ENCODE data around the gene RAPGEF2. TPM values are rescaled to one million over a fixed set of nuclear protein-coding genes. Genes with fewer than 3 reads are reported as not detected.

RAPGEF2 gene
- total and polyA plus RNA-seq, 9 of the 15 experiments (the other 6 are each of a cell fraction or from before 2014, with no cell fraction given) = 3.1 to 32.6 (median 23.1) TPM

GRCh38 chr4:159267869-159268285, 165.0 kb downstream of the RAPGEF2 start:
- no peaks in the 10 kb centered on the region for H4K20me1 ChIP-seq (replicated peaks; ENCODE audit: control insufficient read depth, insufficient read depth, low read length)
- no peak overlapping the region for H3K9ac ChIP-seq (ENCODE audit: insufficient read depth in 1 of 2, low read depth in 2 of 2, low read length in 2 of 2)
- H3K9me1 ChIP-seq (ENCODE audit: control insufficient read depth, insufficient read depth, low read length) = no peaks in the 10 kb centered on the region
- no peak overlapping the region for H3K4me2 ChIP-seq (ENCODE audit: insufficient read depth, low read length)
- no TSS peak for BruUV-seq (replicated peaks)
- H2AFZ ChIP-seq (ENCODE audit: low read depth, low read length) = no peak overlapping the region
- H3K9me3 ChIP-seq (replicated peaks; ENCODE audit: control insufficient read depth, insufficient read depth, low read depth, low read length) = no peaks in the 10 kb centered on the region
- intact Hi-C loops (cut with micrococcal nuclease) (no loop called here), in situ Hi-C loops (cut with MboI) (no loop called here)
- no peaks in the 10 kb centered on the region; the same call in 2 of the 3 replicates for H3K36me3 ChIP-seq (ENCODE audit: control insufficient read depth, insufficient read depth, low read length)
- H3K27me3 ChIP-seq (ENCODE audit: control insufficient read depth in 2 of 2, insufficient read depth in 2 of 2, low read length in 2 of 2) = no peaks in the 10 kb centered on the region
- H3K27ac ChIP-seq (ENCODE audit: extremely low read depth, low read depth, low read length) = no peak overlapping the region
- no peak for DNase-seq (ENCODE audit: extremely low read depth in 1 of 4, low spot score in 3 of 4)
- ChIA-PET POLR2A (no interaction called here), CTCF (ENCODE audit: low intra/inter-chr PET ratio) (no interaction called here)
- 65% methylated on average over 5 of the region's 5 CpGs for WGBS (ENCODE audit: insufficient coverage, low coverage, missing lambda C conversion rate)
- no peaks in the 10 kb centered on the region for H3K79me2 ChIP-seq (ENCODE audit: control insufficient read depth, insufficient read depth, low read length)
- TF ChIP-seq C11orf30 (IDR thresholded peaks at IDR 0.05; ENCODE audit: low read depth) = no peak
- TF ChIP-seq ZBTB17 (CRISPR knock-in tag; IDR thresholded peaks at IDR 0.05) = no peak
- TF ChIP-seq ZBTB2 (IDR thresholded peaks at IDR 0.05) = no peak
- no peak for TF ChIP-seq SMARCA4 (IDR thresholded peaks at IDR 0.05)
- no peak for TF ChIP-seq NR2F6 (CRISPR knock-in tag; IDR thresholded peaks at IDR 0.05)
- TF ChIP-seq, protein P1, sequence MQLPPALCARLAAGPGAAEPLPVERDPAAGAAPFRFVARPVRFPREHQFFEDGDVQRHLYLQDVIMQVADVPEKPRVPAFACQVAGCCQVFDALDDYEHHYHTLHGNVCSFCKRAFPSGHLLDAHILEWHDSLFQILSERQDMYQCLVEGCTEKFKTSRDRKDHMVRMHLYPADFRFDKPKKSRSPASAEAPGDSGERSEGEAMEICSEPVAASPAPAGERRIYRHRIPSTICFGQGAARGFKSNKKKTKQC (CRISPR knock-in tag; IDR thresholded peaks at IDR 0.05) = no peak
- no peak for TF ChIP-seq ZSCAN32 (CRISPR knock-in tag; IDR thresholded peaks at IDR 0.05)
- no peak for TF ChIP-seq CHCHD3 (CRISPR knock-in tag; IDR thresholded peaks at IDR 0.05)
- TF ChIP-seq ZNF174 (CRISPR knock-in tag; IDR thresholded peaks at IDR 0.05) = no peak
- TF ChIP-seq CEBPB (tag; IDR thresholded peaks at IDR 0.05) = no peak
- TF ChIP-seq, protein P2, sequence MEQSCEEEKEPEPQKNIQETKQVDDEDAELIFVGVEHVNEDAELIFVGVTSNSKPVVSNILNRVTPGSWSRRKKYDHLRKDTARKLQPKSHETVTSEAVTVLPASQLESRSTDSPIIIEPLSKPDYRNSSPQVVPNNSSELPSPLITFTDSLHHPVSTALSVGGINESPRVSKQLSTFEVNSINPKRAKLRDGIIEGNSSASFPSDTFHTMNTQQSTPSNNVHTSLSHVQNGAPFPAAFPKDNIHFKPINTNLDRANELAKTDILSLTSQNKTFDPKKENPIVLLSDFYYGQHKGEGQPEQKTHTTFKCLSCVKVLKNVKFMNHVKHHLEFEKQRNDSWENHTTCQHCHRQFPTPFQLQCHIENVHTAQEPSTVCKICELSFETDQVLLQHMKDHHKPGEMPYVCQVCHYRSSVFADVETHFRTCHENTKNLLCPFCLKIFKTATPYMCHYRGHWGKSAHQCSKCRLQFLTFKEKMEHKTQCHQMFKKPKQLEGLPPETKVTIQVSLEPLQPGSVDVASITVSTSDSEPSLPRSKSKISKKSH (CRISPR knock-in tag; IDR thresholded peaks at IDR 0.05) = no peak
- TF ChIP-seq TCF7 (IDR thresholded peaks at IDR 0.05; ENCODE audit: borderline replicate concordance) = no peak
- TF ChIP-seq FOSL1 (tag; conservative IDR thresholded peaks at IDR 0.05) = no peak
- TF ChIP-seq, protein P3, sequence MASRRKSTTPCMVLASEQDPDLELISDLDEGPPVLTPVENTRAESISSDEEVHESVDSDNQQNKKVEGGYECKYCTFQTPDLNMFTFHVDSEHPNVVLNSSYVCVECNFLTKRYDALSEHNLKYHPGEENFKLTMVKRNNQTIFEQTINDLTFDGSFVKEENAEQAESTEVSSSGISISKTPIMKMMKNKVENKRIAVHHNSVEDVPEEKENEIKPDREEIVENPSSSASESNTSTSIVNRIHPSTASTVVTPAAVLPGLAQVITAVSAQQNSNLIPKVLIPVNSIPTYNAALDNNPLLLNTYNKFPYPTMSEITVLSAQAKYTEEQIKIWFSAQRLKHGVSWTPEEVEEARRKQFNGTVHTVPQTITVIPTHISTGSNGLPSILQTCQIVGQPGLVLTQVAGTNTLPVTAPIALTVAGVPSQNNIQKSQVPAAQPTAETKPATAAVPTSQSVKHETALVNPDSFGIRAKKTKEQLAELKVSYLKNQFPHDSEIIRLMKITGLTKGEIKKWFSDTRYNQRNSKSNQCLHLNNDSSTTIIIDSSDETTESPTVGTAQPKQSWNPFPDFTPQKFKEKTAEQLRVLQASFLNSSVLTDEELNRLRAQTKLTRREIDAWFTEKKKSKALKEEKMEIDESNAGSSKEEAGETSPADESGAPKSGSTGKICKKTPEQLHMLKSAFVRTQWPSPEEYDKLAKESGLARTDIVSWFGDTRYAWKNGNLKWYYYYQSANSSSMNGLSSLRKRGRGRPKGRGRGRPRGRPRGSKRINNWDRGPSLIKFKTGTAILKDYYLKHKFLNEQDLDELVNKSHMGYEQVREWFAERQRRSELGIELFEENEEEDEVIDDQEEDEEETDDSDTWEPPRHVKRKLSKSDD (conservative IDR thresholded peaks at IDR 0.05; ENCODE audit: low read length) = no peak
- TF ChIP-seq ZNF354B (CRISPR knock-in tag; IDR thresholded peaks at IDR 0.05) = no peak
- TF ChIP-seq ZNF408 (CRISPR knock-in tag; IDR thresholded peaks at IDR 0.05; ENCODE audit: low read depth) = no peak
- no peaks in the 10 kb centered on the region; a peak in 1 of 5 replicates for H3K4me1 ChIP-seq (replicated peaks in 1 of 2; ENCODE audit: control insufficient read depth in 2 of 2, insufficient read depth in 2 of 2, low read length in 2 of 2)
- no peak for ATAC-seq
- FAIRE-seq = no peak
- H3K4me3 ChIP-seq = no peak overlapping the region
